HEK293T (cell line): Measurements from ENCODE around the gene SMG6.

Experiments
- CTCF ChIA-PET: fragments of 350-600 bp; formaldehyde crosslinking; extraction: SDS; loops from one replicate; lab custom pipeline; 2021; ENCODE audit warnings: antibody characterized with exemption, inconsistent platforms; lab: Yijun Ruan, JAX
- POLR2A ChIA-PET: fragments of 350-600 bp; formaldehyde crosslinking; extraction: SDS; loops from one replicate; lab custom pipeline; 2020; ENCODE audit warnings: antibody characterized with exemption, inconsistent platforms; lab: Yijun Ruan, JAX
- DNase-seq: peaks from one replicate; pipeline ENCODE4 v3.0.0; 2012; ENCODE audit warnings: mixed read lengths; ENCODE audit errors: extremely low spot score
- ARNT ChIP-seq: fragments of 450-650 bp; IDR thresholded peaks from 2 replicates; pipeline ENCODE4 v1.6.1; 2017; ENCODE audit warnings: mild to moderate bottlenecking
- BHLHE40 ChIP-seq: fragments of 450-650 bp; IDR thresholded peaks from 2 replicates; pipeline ENCODE4 v1.6.1; 2016; ENCODE audit warnings: mild to moderate bottlenecking, moderate library complexity, borderline replicate concordance
- CTBP1 ChIP-seq: fragments of 450-650 bp; IDR thresholded peaks from 2 replicates; pipeline ENCODE4 v1.6.1; 2016; ENCODE audit warnings: borderline replicate concordance
- ELF4 ChIP-seq: fragments of 450-650 bp; IDR thresholded peaks from 2 replicates; pipeline ENCODE4 v1.6.1; 2017; ENCODE audit warnings: antibody characterized with exemption
- FOXA1 ChIP-seq: fragments of 450-650 bp; IDR thresholded peaks from 2 replicates; pipeline ENCODE4 v1.6.1; 2016; ENCODE audit warnings: mild to moderate bottlenecking
- FOXK2 ChIP-seq: fragments of 450-650 bp; IDR thresholded peaks from 2 replicates; pipeline ENCODE4 v1.6.1; 2016; ENCODE audit warnings: mild to moderate bottlenecking
- FOXM1 ChIP-seq: fragments of 450-650 bp; IDR thresholded peaks from 2 replicates; pipeline ENCODE4 v1.6.1; 2017; ENCODE audit warnings: mild to moderate bottlenecking, borderline replicate concordance
- HDGF ChIP-seq: fragments of 450-650 bp; IDR thresholded peaks from 2 replicates; pipeline ENCODE4 v1.6.1; 2017; ENCODE audit warnings: antibody characterized with exemption, borderline replicate concordance
- L3MBTL2 ChIP-seq: fragments of 450-650 bp; conservative IDR thresholded peaks from 2 replicates; pipeline ENCODE4 v1.6.1; 2016; ENCODE audit warnings: mild to moderate bottlenecking
- LEF1 ChIP-seq: fragments of 450-650 bp; IDR thresholded peaks from 2 replicates; pipeline ENCODE4 v1.6.1; 2017; ENCODE audit warnings: mild to moderate bottlenecking, borderline replicate concordance
- NFRKB ChIP-seq: fragments of 450-650 bp; IDR thresholded peaks from 2 replicates; pipeline ENCODE4 v1.6.1; 2016; ENCODE audit warnings: mild to moderate bottlenecking, moderate library complexity
- SP1 ChIP-seq: fragments of 450-650 bp; IDR thresholded peaks from 2 replicates; pipeline ENCODE4 v1.6.1; 2017
- SUZ12 ChIP-seq: fragments of 450-650 bp; IDR thresholded peaks from 2 replicates; pipeline ENCODE4 v1.6.1; 2016; ENCODE audit warnings: mild to moderate bottlenecking
- TARDBP ChIP-seq: fragments of 450-650 bp; IDR thresholded peaks from 2 replicates; pipeline ENCODE4 v1.6.1; 2016
- ZNF384 ChIP-seq: fragments of 450-650 bp; IDR thresholded peaks from 2 replicates; pipeline ENCODE4 v1.6.1; 2016
- TF ChIP-seq, protein P1 (sequence below): fragments of 450-650 bp; IDR thresholded peaks from 2 replicates; pipeline ENCODE4 v1.6.1; 2016

Gene SMG6

DNA sequence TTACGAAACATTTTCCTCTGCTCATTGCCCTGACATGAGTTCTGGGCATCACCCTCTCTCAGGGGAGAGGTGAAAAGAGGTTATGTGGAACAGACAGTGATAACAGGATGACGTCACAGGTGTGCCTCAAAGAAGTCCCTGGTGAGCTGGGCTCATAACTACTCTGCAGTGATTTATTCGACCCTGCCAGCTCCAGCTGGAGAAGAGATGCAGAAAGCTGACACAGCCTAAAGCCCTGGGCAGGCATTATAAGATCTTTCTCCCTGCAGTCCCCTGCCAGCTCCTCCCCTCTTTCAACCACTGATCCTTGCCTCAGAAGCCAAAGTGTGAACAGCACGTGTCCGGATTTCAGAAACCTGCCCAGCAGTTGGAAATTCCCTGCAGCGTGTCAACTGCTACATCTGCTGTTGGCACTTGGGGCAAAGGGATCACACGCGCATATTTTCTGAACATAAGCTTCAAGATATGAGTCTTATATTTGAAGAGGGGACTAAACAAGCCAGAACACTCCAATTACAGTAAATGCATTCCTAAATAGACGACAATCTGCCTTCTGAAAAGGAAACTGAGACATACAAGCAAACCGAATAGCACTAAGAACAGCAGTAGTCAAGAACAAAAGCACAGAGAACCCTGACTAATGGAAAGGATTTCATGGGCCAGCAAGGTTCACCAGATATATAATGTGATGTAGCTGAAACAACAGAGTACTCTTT is 80.5 kb downstream of the SMG6 start:
- POLR2A ChIA-PET = no interaction called here
- DNase-seq = no peak
- CTCF ChIA-PET = interaction anchor here (0.6 kb wide), 1 partner anchor 484 kb away, joined by 3 read pairs; no protein-coding TSS in a partner anchor
- TF ChIP-seq, protein P1, sequence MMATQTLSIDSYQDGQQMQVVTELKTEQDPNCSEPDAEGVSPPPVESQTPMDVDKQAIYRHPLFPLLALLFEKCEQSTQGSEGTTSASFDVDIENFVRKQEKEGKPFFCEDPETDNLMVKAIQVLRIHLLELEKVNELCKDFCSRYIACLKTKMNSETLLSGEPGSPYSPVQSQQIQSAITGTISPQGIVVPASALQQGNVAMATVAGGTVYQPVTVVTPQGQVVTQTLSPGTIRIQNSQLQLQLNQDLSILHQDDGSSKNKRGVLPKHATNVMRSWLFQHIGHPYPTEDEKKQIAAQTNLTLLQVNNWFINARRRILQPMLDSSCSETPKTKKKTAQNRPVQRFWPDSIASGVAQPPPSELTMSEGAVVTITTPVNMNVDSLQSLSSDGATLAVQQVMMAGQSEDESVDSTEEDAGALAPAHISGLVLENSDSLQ = no peak
- no peak for TF ChIP-seq L3MBTL2
- TF ChIP-seq CTBP1 = no peak
- TF ChIP-seq ELF4 = no peak
- TF ChIP-seq HDGF = no peak
- no peak for TF ChIP-seq FOXK2
- TF ChIP-seq BHLHE40 = no peak
- TF ChIP-seq SP1 = no peak
- TF ChIP-seq ARNT = no peak
- no peak for TF ChIP-seq SUZ12
- TF ChIP-seq TARDBP = no peak
- no peak for TF ChIP-seq LEF1
- TF ChIP-seq NFRKB = no peak
- TF ChIP-seq FOXM1 = no peak
- TF ChIP-seq FOXA1 = no peak
- no peak for TF ChIP-seq ZNF384

DNA sequence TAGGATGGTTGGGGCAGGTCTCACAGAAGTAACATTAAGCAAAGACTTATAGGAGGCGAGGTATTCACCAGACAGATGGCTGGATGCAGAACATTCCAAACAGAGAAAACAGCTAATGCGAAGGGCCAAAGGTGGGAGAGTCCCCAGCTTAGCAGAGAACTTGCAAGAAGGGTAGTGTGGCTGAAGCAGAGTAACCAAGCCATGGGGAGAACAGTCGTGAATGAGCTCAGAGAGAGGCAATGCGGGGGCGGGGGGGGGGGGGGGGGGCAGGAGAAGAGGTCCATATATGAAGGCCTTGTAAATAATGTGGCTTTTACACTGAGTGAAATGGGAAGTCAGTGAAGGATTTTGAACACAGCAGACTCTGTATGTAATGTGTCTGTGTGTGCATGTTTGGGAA is 81.3 kb downstream of the SMG6 start:
- no peak for DNase-seq
- TF ChIP-seq FOXA1 (no peak), SP1 (no peak), ZNF384 (no peak), CTBP1 (no peak), LEF1 (no peak), NFRKB (no peak), TARDBP (no peak), FOXK2 (no peak), SUZ12 (no peak)
- TF ChIP-seq, protein P1 = no peak
- CTCF ChIA-PET = interaction anchor here (0.6 to 1.8 kb wide), 2 partner anchors 168 to 485 kb away, joined by 3 read pairs; no protein-coding TSS in a partner anchor
- POLR2A ChIA-PET = no interaction called here

DNA sequence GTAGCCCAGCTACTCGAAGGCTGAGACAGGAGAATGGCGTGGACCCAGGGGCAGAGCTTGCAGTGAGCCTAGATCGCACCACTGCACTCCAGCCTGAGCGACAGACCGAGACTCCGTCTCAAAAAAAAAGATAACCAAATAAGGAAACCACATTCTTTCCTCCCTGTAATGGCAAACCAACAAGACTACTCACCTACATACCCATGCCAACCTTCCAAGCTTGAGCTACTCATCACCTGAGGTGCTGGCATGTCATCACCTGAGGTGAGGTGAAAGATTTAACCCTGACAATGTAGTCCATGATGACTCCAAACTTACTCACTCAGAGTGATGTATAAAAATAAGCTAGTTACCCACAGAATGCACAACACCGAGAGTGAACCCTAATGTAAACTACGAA is 85.2 kb downstream of the SMG6 start:
- ChIA-PET POLR2A (no interaction called here), CTCF (no interaction called here)
- DNase-seq = no peak
- TF ChIP-seq HDGF (no peak), TARDBP (no peak), NFRKB (no peak), BHLHE40 (no peak), SP1 (no peak), FOXM1 (no peak), FOXK2 (no peak), SUZ12 (no peak), ZNF384 (no peak), L3MBTL2 (no peak), LEF1 (no peak), ARNT (no peak), ELF4 (no peak), CTBP1 (no peak), FOXA1 (no peak)
- TF ChIP-seq, protein P1 = no peak

DNA sequence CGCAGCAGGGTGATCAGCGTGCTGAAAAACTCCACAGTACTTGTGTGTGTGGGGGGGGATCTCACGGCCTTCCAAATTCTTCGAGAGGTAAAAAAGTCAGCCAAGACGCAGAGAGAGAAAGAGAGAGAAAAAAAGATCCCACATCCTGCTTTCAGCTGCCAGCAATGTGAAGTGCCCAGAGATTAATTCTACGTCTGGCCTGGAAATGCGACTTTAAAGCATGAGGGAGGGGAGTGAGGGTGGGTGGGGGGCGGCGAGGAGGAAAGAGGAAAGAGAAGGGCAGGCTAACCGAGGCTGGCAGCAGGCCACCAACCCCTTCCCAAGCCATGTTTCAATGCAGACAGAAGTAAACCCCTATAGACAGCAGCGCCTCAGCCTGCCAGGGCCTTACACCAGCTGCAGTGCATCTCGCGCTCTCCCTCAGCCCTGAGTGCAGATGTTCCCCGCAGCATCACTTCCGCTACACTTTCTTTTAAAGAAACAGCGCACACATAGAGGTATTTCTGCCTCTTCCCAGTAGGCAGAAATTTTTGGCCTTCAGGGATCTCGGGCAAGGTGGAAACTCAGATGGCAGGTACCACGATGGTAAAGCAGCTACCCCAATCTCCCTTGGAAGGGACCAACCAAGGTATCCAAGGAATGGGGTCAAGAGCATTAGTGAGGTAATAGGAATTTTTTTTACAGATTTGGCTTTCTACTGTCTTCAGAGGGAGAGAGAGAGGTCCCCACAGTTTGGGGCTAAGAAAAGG is 87.8 kb downstream of the SMG6 start:
- peak; percentile 36 for DNase-seq
- CTCF ChIA-PET = no interaction called here
- TF ChIP-seq ARNT = no peak
- TF ChIP-seq, protein P1 = no peak
- POLR2A ChIA-PET = no interaction called here

DNA sequence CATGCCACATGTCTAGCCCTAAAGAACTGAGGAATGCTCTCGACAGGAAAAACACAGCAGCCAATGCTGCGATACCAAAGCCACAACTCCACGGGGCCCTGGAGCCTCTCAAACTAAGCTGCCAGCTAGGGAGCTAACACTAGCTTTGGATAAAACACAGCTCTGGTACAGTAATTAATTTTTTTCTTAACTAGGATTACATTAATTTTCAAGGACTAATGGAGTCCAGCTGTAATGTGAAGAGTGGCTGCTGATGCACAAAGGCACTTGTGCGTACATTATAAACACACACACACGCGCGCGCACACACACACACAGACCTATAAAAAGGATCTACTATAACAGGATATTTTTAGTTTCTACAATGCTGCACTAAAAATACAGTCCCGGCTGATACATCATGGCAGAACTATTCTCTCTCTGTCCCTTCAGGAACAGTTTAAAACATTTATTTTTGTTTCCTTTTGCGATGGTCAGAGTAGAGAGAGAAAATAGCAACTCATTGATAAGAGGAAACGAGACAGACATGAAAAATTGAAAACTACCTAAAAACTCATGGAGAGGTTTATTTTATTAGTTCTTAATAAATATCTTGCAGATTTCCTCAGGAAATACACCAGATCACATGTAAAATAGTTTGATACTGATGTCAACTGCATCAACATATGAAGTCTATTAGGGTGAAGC is 88.5 kb downstream of the SMG6 start:
- no peak for TF ChIP-seq BHLHE40
- no peak for TF ChIP-seq SUZ12
- no peak for TF ChIP-seq ZNF384
- no peak for TF ChIP-seq FOXM1
- no peak for TF ChIP-seq ELF4
- TF ChIP-seq FOXA1 = no peak
- TF ChIP-seq ARNT = no peak
- TF ChIP-seq, protein P1 = no peak
- no peak for TF ChIP-seq FOXK2
- TF ChIP-seq HDGF = no peak
- no peak for TF ChIP-seq CTBP1
- TF ChIP-seq L3MBTL2 = no peak
- TF ChIP-seq TARDBP = no peak
- TF ChIP-seq NFRKB = no peak
- POLR2A ChIA-PET = no interaction called here
- CTCF ChIA-PET = interaction anchor here (1.7 kb wide), 1 partner anchor 17 kb away, joined by 3 read pairs; no protein-coding TSS in a partner anchor
- no peak for DNase-seq
